ENCODE results near the gene CDC34.

The CDC34 gene

GRCh38 chr19:519449-519865 is 12.1 kb upstream of the CDC34 start:
- no peak for DNase-seq (ENCODE audit: low read depth)

- no peak for DNase-seq (ENCODE audit: low read depth)
Measured at GRCh38 chr19:522726-523125, 8.8 kb upstream of the CDC34 start.

- DNase-seq (ENCODE audit: low read depth) = no peak
Measured at GRCh38 chr19:524062-524674, 7.4 kb upstream of the CDC34 start.

- DNase-seq (ENCODE audit: low read depth) = no peak
Measured at GRCh38 chr19:525029-525428, 6.5 kb upstream of the CDC34 start.

- DNase-seq (ENCODE audit: low read depth) = no peak
Measured at GRCh38 chr19:525857-526419, 5.6 kb upstream of the CDC34 start.

- no peak for DNase-seq (ENCODE audit: low read depth)
Measured at GRCh38 chr19:530134-531008, 1.2 kb upstream of the CDC34 start.

- no peak for DNase-seq (ENCODE audit: low read depth)
Measured at GRCh38 chr19:531009-531752, 379 bp upstream of the CDC34 start.

- no peak for DNase-seq (ENCODE audit: low read depth)
Measured at GRCh38 chr19:532561-533363, 1.2 kb downstream of the CDC34 start.

- no peak for DNase-seq (ENCODE audit: low read depth)
Measured at GRCh38 chr19:533364-534058, 2.0 kb downstream of the CDC34 start.

GRCh38 chr19:534088-534487 is 2.5 kb downstream of the CDC34 start:
- no peak for DNase-seq (ENCODE audit: low read depth)

- DNase-seq (ENCODE audit: low read depth) = no peak
Measured at GRCh38 chr19:535017-535835, 3.7 kb downstream of the CDC34 start.

GRCh38 chr19:536031-536880 is 4.7 kb downstream of the CDC34 start:
- DNase-seq (ENCODE audit: low read depth) = no peak

- DNase-seq (ENCODE audit: low read depth) = no peak
Measured at GRCh38 chr19:536881-537404, 5.4 kb downstream of the CDC34 start.

GRCh38 chr19:538641-539428 is 7.3 kb downstream of the CDC34 start:
- DNase-seq (ENCODE audit: low read depth) = no peak

GRCh38 chr19:539429-540030 is 8.0 kb downstream of the CDC34 start:
- no peak for DNase-seq (ENCODE audit: low read depth)

- no peak for DNase-seq (ENCODE audit: low read depth)
Measured at GRCh38 chr19:540867-541637, 9.5 kb downstream of the CDC34 start.

GRCh38 chr19:541699-542098 is 10.1 kb downstream of the CDC34 start:
- no peak for DNase-seq (ENCODE audit: low read depth)
